DND-41 (cell line): ENCODE data around the gene FYB2.

Experiments
- ATAC-seq: fragments of 200-7000 bp; cut with Tn5 transposase; 3 replicates; pipeline ENCODE4 v1.9.1; 2021; ENCODE audit warnings: low read depth; ENCODE audit not compliant: insufficient read depth
- DNase-seq: peaks from one replicate; pipeline ENCODE4 v3.0.0-alpha.2; 2020
- H2AFZ ChIP-seq: 2 replicates; pipeline ENCODE4 v1.6.0; 2012; ENCODE audit warnings: low read depth, low read length
- H3K27ac ChIP-seq: 2 replicates; pipeline ENCODE4 v1.5.1; 2012; ENCODE audit warnings: low read length, inconsistent platforms
- H3K27me3 ChIP-seq: fragments of 200-600 bp; sonication (generic); 2 replicates; pipeline ENCODE4 v1.6.0; 2012; ENCODE audit warnings: low read length, mild to moderate bottlenecking, inconsistent platforms; ENCODE audit not compliant: insufficient read depth, poor library complexity
- H3K36me3 ChIP-seq: 2 replicates; pipeline ENCODE4 v1.5.1; 2012; ENCODE audit warnings: low read length, inconsistent platforms; ENCODE audit not compliant: insufficient read depth
- H3K4me1 ChIP-seq: 2 replicates; pipeline ENCODE4 v1.5.1; 2012; ENCODE audit warnings: mild to moderate bottlenecking, low read length; ENCODE audit not compliant: insufficient read depth
- H3K4me2 ChIP-seq: 2 replicates; pipeline ENCODE4 v1.6.0; 2012; ENCODE audit warnings: mild to moderate bottlenecking, moderate library complexity, low read length, inconsistent platforms; ENCODE audit not compliant: insufficient read depth
- H3K4me3 ChIP-seq, 2 experiments: fragments of 200-600 bp in 1 of 2; shearing (Covaris generic) in 1 of 2; 2 replicates each; pipeline ENCODE4 v1.5.1; 2012 to 2016; ENCODE audit warnings: inconsistent platforms in 2 of 2, low read length in 2 of 2, mild to moderate bottlenecking in 2 of 2, low read depth in 1 of 2, moderate library complexity in 1 of 2
- H3K79me2 ChIP-seq: 2 replicates; pipeline ENCODE4 v1.6.0; 2012; ENCODE audit warnings: low read length, inconsistent platforms; ENCODE audit not compliant: insufficient read depth
- H3K9ac ChIP-seq: 2 replicates; pipeline ENCODE4 v1.6.0; 2012; ENCODE audit warnings: low read depth, mild to moderate bottlenecking, inconsistent platforms, low read length, moderate library complexity
- H3K9me3 ChIP-seq: 2 replicates; pipeline ENCODE4 v1.5.1; 2012; ENCODE audit warnings: low read length, moderate library complexity, mild to moderate bottlenecking, inconsistent platforms; ENCODE audit not compliant: insufficient read depth, severe bottlenecking
- H4K20me1 ChIP-seq: 2 replicates; pipeline ENCODE4 v1.6.0; 2012; ENCODE audit warnings: low read length; ENCODE audit not compliant: insufficient read depth
- CTCF ChIP-seq: IDR thresholded peaks from 2 replicates; pipeline ENCODE4 v1.5.1; 2012; ENCODE audit warnings: borderline replicate concordance, low read length, moderate library complexity, mild to moderate bottlenecking; ENCODE audit not compliant: poor library complexity, severe bottlenecking; ENCODE audit errors: extremely low read depth
- EZH2 ChIP-seq: IDR thresholded peaks from 3 replicates; pipeline ENCODE4 v1.6.1; 2012; ENCODE audit warnings: borderline replicate concordance, low read depth, mild to moderate bottlenecking, moderate library complexity, low read length, inconsistent platforms; ENCODE audit not compliant: severe bottlenecking

The FYB2 gene

GRCh38 chr1:56758794-56759193 is 60.4 kb downstream of the FYB2 start:
- H3K4me3 ChIP-seq, result no peak overlapping the region
- H3K36me3 ChIP-seq, result no peaks in the 10 kb centered on the region
- no peaks in the 10 kb centered on the region for H3K27me3 ChIP-seq
- H3K4me1 ChIP-seq, result no peaks in the 10 kb centered on the region
- DNase-seq, result no peak
- no peaks in the 10 kb centered on the region for H3K79me2 ChIP-seq
- no peak overlapping the region for H2AFZ ChIP-seq
- no peak for TF ChIP-seq EZH2
- no peak for TF ChIP-seq CTCF
- no peak overlapping the region for H3K4me2 ChIP-seq
- no peak overlapping the region for H3K27ac ChIP-seq
- ATAC-seq, result no peak
- H3K9ac ChIP-seq, result no peak overlapping the region
- no peaks in the 10 kb centered on the region for H3K9me3 ChIP-seq
- H4K20me1 ChIP-seq, result no peaks in the 10 kb centered on the region

GRCh38 chr1:56758135-56758534 is 61.1 kb downstream of the FYB2 start:
- DNase-seq (no peak), ATAC-seq (no peak)
- no peaks in the 10 kb centered on the region for H3K4me1 ChIP-seq
- no peaks in the 10 kb centered on the region for H3K36me3 ChIP-seq
- H3K4me2 ChIP-seq, result no peak overlapping the region
- H3K27ac ChIP-seq, result no peak overlapping the region
- no peak overlapping the region for H2AFZ ChIP-seq
- no peaks in the 10 kb centered on the region for H3K79me2 ChIP-seq
- H3K27me3 ChIP-seq, result peaks cover 3% of the 10 kb centered on the region
- no peak overlapping the region for H3K9ac ChIP-seq
- no peaks in the 10 kb centered on the region for H4K20me1 ChIP-seq
- TF ChIP-seq EZH2 (no peak), CTCF (no peak)
- H3K4me3 ChIP-seq, result no peak overlapping the region
- no peaks in the 10 kb centered on the region for H3K9me3 ChIP-seq

GRCh38 chr1:56755911-56756310 is 63.3 kb downstream of the FYB2 start:
- Histone ChIP-seq H3K4me2 (no peak overlapping the region), H3K36me3 (no peaks in the 10 kb centered on the region), H3K79me2 (no peaks in the 10 kb centered on the region), H3K9ac (no peak overlapping the region), H2AFZ (no peak overlapping the region), H3K4me1 (no peaks in the 10 kb centered on the region), H4K20me1 (no peaks in the 10 kb centered on the region), H3K27ac (no peak overlapping the region), H3K9me3 (no peaks in the 10 kb centered on the region), H3K27me3 (peaks cover 9% of the 10 kb centered on the region), H3K4me3 (no peak overlapping the region)
- TF ChIP-seq CTCF (no peak), EZH2 (no peak)
- ATAC-seq (no peak), DNase-seq (no peak)

GRCh38 chr1:56754708-56755479 is 64.3 kb downstream of the FYB2 start:
- H3K9ac ChIP-seq, result no peak overlapping the region
- ATAC-seq (no peak), DNase-seq (no peak)
- no peak overlapping the region for H2AFZ ChIP-seq
- no peaks in the 10 kb centered on the region for H3K9me3 ChIP-seq
- no peaks in the 10 kb centered on the region for H3K79me2 ChIP-seq
- peaks cover 9% of the 10 kb centered on the region for H3K27me3 ChIP-seq
- TF ChIP-seq CTCF (no peak), EZH2 (no peak)
- H3K4me2 ChIP-seq, result no peak overlapping the region
- H3K36me3 ChIP-seq, result no peaks in the 10 kb centered on the region
- H4K20me1 ChIP-seq, result no peaks in the 10 kb centered on the region
- no peak overlapping the region for H3K27ac ChIP-seq
- no peak overlapping the region for H3K4me3 ChIP-seq
- no peaks in the 10 kb centered on the region for H3K4me1 ChIP-seq
